CD4-positive, alpha-beta T cell treated with Interferon gamma for 1 hour (primary cell): Measurements from ENCODE around the gene ORM1.

Source experiments
- DNase-seq: peaks from one replicate; pipeline ENCODE4 v3.0.0-alpha.2; 2020

The ORM1 gene

DNA sequence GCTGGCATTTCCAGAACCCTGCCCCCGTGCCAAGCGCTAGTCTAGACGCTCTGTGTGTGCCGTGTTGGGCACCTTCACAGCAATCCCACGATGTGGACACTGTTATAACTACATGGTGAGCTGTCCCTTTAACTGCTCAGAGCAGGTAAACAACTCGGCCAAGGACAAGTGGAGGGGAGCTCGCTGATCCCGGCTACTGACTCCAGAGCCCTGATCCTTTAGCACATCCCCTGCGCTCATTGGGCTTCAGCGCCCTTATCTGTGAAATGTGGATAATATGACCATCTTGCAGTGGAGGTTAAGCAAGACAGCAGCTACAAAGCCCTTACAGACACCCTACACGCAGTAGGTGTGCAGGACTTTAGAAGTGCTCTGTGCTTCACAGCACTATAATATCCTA, 23.2 kb downstream of the ORM1 start:
- DNase-seq: no peak

DNA sequence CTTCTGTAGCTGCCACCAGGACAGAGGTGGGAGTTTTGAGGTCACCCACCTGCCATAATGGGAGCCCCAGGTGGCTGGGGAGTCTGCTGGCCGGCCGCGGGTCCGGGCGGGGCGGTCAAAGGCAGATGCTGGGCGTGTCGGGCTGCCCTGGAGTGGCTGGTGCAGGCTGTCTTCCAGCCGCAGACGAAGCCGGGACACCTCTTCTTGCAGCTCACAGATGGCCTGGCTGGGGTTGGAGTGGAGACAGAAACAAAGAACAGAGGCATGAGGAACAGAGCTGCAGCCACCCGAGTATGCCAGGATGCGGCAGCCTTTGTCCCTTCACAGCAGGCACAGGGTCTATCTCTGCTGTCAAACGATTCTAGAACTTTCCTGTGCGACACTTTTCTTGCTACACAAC, 24.8 kb downstream of the ORM1 start:
- no peak for DNase-seq

DNA sequence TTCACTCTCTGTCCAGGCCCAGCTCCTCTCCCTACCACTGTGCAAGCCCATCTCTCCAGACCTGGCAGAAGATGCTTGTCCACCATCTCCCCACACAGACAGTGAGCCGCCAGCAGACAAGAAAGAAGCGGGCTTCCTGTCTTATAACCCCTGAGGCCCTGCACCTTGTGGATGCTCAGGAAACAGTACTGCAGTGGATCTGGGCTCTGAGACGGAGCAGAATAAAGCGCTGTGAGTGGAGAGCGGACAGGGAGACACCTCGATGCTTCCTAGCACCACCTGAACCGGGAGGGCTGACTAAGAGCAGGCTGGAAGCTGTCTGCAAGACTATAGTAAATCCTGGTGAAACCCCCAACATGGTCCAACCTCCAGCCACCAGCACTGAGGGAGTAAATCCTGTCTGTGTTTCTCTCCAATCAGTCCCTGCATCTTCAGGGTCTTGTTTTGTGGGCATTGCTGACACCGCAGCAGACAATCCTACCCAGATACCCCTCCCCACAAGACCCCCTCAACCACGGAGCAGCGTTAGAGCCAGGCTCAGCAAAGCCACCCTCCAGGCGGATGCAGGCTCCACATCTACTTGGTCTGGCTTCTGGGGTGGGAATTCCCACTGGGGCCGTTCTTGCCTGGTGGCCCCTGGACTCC, 25.5 kb downstream of the ORM1 start:
- no peak for DNase-seq

DNA sequence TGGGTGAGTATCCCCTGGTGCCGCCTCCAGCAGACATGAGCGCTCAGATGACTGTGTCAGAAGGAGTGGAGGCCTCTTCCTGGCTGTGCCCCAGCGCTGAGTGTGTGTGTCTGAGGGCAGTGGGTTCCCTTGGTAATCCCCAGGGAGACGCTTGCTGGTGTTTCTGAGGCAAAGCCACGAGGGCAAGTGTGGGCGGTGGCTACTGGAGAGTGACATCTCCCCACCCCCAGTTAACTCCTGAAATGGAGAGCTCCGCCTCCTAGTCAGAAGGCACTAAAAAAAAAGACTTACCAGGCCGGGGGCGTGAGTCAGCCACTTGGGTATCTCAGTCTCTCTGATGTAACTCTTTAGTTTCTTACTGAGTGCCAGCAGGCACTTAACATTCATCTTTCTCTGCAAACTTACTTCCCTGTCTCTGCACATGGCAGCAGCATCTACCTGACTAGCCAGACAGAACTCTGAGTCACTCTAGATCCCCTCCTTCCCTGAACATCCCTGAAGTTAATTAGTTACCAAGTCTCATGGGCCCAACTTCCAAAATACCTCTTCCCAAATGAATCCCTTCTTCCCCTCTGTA, 26.1 kb downstream of the ORM1 start:
- DNase-seq: peak; percentile 82

DNA sequence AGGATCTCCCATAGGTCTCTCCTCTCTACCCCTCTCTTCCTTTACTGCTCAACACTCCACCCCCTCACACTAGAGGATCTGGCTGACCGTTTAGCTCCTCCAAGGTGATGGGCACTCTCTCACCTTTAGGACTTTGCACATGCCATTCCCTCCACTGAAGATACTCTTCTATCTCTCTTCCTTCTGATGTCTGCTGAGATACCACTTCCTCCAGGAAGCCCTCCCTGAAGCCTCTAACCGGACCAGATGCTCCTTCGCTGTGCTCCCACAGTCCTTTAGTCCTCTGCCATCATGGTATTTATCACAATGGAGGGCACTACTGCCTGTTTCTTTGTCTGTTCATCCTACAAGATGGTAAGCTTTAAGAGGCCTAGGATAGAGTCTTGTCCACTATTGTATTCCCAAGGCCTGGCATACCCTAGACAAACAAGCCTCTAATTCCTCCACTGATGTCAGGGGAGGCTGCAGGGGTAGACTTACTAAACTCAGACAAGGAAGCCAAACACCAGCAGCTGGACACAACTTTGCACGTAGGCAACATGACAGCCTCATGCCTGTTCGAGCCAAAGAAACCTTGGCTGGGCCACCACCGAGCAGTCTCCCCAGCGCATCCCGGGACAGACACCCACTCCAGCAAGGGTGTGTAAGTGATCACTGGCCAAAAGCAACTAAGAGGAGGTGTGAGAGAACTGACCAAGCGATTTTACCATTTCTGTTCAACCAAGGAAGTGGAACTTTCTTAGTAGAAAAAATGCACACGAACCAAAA, 27.0 kb downstream of the ORM1 start:
- DNase-seq: no peak

DNA sequence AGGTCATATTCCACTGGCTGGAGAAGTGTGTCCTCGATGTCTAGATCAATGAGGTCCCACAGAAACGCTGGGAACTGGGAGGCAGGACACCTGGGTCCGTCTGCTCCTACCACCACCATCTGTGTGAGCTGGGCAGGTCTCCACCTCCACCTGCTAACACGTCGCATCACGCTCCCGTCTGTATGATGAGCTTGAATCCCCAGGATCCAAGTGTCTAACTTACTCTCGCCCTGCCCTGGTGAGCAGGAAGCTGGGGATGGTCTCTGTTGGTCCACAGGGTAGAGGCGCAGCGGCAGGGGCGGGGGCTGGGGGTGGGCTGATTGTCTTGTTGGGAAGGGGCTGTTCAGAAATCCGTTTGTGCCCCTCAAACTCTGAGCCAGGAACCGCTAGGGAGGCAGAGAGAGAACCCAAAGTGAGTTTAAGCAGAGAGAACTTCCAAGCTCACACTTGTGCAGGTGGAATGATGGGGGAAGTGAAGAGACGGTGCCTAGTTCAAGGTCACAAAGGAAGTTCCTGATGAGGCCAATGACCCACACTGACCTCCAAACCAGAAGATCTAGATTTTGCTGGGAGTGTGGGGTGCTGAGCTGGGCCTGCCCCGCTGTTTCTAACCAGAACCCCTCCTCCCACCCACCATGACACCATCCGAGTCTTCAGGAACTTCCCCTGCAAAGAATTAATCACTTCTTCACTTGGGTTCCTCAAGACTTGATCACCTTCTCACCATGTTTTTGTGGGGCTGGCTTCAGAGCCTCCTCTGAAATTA, 27.9 kb downstream of the ORM1 start:
- DNase-seq: no peak

DNA sequence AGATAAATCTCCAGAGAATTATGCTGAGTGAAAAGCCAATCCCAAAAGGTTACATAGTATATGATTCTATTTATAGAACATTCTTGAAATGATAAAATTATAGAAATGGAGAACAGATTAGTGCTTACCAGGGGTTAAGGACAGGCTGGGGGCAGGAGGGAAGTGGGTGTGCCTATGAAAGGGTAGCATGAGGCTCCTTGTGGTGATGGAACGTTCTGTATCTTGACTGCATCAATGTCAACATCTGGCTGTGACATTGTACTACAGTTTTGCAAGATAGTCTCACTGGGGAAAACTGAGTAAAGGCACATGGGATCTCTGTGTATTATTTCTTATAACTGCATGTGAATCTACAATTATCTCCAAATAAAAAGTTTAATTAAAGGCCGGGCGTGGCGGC, 29.0 kb downstream of the ORM1 start:
- no peak for DNase-seq

DNA sequence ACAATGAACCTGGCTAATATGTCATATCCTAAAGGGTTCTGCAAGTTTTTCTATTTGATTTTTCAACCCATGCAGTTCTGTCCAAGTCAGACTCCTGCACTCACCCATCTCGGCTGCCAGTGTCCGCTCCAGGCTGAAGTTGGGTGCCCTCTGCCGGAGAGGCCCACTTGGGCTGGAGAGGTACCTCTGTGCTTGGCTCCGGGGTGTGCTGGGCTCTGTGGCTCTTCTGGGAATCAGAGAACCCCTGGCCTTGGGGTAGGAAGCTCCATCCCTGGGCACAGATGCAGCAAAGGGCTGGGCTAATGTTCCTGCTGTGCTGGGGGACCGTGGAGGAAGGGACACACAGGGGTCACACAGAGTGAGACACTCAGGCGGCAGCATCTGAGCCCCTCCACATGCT, 32.9 kb downstream of the ORM1 start:
- DNase-seq: no peak

DNA sequence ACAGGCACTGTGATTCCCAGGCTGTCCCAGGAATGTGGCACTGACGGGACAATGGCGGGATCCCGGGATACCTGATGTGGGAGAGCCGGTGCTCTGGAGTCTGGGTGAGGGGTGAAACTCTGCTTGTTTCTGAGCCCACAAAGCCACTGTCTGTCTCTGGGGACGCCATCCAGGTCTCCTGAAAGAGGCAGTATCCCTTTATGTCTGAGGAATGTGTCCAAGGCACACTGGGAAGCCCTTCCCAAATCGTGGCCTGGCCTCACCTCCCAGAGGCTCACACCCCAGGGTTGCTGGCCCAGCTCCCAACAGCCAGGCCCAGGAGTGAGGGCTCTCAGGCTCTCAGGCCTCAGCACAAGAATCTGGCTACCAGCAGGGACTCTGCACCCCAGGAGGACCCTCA, 33.9 kb downstream of the ORM1 start:
- no peak for DNase-seq

DNA sequence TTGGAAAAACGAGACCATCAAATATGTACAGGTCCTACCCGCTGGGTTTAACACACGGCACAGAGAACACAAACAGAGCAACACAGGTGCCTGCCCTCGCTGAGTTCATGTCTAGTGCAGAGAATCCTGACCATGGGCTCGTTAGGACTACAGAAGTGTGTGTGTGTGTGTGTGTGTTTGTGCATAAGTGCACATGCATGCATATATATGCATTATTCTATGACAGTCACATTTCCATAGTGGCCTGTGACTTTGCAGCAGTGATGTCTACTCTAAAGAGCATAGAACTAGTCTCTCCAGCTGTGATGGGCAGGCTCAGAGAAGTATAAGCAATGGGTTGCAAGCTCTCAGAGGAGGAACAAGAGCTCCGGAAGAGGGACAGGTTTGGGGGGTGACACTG, 34.5 kb downstream of the ORM1 start:
- no peak for DNase-seq

DNA sequence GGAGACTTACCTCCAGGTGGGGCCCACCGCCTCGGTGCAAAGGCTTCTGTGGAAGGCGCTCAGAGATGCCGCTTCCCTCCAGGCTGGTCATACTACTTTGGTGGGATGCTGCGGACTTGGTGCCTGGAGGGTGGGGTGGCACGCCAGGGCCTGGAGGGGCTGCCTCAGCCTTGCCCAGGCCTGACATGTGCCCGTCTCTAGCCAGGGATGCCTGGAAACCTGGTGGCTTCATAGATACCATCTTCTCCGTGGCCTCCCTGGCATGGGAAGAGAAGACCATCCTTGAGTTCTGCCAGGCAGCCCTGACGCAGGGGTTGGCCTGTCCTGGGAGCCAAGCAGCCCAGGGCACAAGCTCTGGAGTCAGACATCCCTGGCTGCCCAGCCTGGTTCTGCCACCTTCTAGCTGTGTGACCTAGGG, 35.0 kb downstream of the ORM1 start:
- DNase-seq: no peak

DNA sequence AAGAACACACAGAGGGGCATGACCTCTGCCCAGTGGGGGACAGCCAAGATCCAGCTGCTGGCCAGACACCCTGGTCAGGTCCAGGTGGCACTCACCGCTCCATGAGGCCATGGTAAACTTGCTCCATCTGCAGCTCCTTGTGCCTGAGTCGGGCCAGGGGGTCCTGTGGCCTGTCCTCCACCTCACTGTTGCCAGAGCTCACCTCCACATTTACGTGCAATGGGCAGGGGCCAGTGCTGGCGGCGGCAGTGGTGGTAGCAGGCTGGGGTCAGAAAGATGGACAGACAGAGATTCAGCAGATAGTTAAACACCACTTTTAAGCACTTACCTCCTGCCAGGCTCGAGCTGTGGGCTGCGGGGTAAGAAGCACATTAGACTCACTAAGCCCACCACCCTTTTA, 36.9 kb downstream of the ORM1 start:
- DNase-seq: no peak

DNA sequence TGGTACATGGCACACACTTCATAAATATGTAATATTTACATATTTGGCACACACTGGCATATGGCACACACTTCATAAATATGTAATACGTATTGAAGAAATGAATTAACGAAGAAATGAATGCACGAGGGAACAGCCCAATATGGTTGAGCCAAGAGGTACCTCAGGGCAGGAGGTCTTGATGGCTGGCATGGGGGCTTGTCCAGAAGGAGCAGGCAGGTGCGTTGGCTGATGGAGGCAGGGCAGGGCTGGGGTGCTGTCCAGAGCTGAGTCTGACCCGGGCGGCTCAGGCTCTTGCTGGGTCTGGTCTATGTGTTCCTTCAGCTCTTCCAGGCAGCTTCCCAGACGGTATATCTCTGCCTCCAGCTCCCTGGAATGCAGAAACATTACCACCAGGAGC, 38.6 kb downstream of the ORM1 start:
- no peak for DNase-seq

DNA sequence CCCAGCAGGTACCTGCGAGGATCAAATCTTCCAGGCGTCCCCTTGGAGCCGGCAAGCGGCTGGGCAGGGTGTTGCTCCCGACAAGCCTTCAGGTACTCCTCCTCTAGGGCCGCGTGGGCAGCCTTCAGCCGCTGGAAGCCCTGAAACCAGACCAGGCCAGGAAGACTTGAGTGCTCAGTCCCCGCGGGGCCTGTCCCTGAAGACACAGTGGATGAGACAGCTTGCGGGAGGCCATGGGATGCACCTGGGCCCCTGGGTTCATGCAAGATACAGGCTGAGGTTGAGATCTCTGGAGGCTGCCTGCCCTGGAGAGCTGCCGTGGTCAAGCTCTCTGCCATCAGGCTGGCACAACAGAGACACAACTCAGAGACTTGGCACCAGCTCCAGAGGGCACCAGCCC, 39.5 kb downstream of the ORM1 start:
- DNase-seq: no peak

DNA sequence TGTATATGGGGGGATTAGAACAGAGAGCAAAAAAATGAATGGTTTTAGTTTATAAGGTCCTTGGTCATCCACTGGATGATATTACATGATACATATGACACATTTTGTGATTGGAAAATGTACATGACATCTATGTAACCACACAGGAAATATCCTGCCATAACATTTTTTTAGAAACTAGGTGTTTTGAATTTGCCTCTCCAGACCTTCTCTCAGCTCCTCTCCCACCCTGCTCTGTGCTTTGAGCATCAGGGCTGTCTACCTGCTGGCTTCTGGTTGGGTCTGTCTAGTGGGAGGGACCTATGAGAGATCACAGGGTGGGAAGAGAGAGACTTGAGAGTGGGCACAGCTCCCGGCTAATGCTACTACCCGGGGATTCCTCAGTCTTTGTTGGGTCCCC, 40.5 kb downstream of the ORM1 start:
- no peak for DNase-seq

DNA sequence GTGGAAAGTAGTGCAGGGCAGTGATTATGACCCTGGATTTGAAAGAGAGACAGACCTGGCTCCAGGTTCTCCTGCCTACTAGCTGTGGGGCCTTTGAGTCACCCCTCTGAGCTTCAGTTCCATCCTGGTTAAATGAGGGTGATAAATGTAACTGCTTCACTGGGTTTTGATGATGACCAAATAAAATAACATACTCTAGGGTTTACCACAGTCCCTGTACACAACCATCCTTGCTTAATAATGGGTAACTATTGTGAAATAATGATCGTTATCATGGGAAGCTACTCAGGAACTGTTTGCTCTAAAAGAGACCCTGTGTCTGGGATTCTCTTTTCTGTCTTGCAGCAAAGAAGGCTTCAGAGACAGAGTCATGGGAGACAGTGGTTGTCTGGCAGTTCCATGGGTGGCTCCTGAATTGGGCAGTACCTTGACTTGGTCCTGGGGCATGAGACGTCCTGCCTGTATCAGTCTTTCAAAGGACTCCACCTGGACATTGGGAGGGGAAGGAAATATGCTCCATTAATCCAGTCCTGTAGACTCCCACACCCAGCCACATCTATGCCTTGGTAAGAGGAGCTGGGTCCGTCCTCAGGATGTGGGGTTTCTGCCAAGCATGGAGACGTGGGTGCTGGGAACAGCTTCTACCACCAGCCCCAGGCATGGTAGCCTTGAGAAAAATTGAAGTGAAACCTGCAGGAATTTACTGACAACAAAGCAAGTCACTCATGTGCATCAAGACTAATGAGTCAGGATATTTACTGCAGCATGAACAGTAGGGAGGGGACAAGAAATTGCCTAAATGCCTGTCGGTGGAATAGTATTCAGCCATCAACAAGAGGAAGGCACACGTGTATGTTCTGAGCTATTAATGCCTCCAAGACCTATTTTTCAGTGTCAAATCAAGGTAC, 41.5 kb downstream of the ORM1 start:
- no peak for DNase-seq

DNA sequence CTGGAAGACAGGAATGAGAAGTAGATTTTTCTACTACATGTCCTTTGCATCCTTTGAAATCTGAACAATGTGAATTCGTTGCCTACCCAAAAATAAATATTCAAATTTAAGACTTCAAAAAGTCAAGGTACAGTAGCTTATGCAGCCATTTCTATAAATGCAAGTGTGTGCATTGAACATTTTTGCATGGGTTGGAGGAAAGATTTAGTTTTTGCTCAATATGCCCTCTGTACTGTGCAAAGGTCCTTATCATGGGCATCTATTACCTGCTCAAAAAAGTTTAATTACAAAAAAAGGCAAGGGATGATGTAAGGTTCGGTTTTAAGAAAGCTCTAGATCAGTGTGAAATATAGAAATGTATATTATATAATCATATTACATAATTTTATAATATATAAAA, 42.3 kb downstream of the ORM1 start:
- DNase-seq: no peak

DNA sequence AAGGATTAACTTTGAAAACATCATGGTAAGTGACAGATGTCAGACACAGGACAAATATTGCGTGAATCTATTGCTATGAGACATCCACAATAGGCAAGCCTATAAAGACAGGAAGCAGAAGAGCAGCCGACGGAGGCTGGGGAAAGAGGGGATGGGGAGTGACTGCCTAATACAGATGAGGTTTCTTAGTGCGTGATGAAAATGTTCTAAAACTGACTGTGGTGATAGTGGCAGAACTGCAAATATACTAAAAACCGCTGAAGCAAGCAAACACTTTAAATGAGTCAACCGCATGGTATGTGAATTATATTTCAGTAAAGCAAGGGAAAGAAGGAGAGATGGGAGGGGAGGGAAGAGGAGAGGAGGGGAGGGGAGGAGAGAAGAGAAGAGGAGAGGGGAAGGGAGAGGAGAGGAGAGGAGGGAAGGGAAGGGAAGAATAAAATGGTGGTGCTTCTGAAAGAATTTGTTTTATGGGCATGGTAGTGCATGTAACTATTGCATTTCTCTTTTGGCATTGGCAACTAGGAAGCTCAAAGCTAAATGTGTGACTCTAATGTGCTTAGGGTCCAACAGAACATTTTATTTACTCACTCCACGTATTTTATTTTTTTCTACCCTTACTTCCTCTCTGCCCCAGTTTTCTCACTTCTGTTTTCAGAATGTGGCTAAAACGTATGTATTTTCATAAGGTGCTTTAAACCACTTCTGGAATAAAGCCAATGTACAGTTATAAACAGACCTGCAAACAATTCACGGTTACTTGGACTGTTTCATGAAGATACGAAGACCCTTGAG, 43.6 kb downstream of the ORM1 start:
- DNase-seq: peak; percentile 71

DNA sequence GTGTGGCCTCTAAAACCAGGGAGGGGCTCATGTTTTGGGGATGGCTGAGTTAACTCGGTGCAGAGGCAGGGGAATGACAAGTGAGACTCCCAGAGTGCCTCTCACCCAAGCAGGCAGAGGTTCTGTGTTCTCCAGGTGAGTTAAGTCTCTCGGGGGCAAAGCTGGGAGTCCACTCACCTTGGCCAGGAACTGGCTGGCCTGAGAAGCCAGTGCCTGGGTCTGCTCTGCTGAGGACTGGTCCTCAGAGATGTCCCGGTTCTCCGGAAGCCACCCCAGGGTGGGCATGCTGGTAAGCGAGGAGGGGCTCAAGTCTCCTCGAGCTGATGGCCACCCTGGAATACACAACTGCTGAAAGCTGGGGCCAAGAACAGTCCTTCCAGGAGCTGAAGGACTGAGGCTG, 44.5 kb downstream of the ORM1 start:
- DNase-seq: no peak

DNA sequence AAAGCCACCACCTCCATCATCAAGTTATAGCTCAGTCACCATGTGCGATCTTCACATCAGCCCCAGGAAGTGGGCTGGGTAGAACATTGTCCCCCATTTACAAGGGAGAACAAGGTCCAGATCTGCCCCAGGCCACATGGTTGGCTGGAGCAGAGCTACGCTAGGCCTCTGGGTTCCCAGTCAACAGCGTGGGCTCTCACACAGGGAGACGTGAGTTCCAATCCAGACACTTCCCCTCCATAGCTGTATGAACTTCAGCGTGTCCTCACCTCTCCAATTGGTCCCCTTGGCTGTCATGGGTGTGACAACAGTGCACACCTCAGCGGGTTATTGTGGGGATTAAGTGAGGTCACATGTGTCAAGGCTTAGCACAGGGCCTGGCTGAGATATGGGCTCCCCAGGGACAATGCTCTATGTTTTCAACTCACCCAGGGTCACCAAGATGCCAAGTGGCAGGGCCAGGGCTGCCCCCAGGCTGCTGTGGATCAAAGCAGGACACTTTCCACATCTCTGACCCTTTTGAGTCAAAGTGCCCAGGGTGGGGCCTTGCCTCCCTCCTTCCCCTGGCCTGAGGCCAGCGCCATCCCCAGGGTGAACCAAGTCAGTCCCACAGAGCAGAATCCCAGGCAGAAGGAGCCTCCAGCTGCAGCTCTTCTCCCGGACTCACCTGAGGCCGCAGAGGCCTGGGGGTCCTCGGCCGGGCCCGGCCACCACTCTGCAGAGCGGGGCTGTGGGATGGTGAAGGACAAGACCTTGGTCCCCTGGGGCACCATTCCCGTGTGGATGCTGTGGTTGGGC, 45.1 kb downstream of the ORM1 start:
- no peak for DNase-seq
